Activated T-cell treated with anti-CD3 and anti-CD28 coated beads for 1 hour (primary cell): ENCODE data around the gene PHLDB3.
"Not testable (repeated sequence)": the region's sequence is repeated elsewhere in the genome, so short reads cannot be mapped to it uniquely, and the experiment has no call there.

Experiments
- DNase-seq: peaks from one replicate; pipeline ENCODE4 v3.0.0-alpha.2; 2020; ENCODE audit warnings: low read depth

PHLDB3 gene

GRCh38 chr19:43526884-43527859 lies 22.6 kb upstream of the PHLDB3 start, which contains the start of gene ETHE1:
TSS of gene ETHE1 (minus strand) at chr19:43527201. CDS start at chr19:43527177, 24 bp downstream.
- DNase-seq: peak; percentile 62

GRCh38 chr19:43525836-43526771 lies 21.6 kb upstream of the PHLDB3 start:
- no peak for DNase-seq

DNA sequence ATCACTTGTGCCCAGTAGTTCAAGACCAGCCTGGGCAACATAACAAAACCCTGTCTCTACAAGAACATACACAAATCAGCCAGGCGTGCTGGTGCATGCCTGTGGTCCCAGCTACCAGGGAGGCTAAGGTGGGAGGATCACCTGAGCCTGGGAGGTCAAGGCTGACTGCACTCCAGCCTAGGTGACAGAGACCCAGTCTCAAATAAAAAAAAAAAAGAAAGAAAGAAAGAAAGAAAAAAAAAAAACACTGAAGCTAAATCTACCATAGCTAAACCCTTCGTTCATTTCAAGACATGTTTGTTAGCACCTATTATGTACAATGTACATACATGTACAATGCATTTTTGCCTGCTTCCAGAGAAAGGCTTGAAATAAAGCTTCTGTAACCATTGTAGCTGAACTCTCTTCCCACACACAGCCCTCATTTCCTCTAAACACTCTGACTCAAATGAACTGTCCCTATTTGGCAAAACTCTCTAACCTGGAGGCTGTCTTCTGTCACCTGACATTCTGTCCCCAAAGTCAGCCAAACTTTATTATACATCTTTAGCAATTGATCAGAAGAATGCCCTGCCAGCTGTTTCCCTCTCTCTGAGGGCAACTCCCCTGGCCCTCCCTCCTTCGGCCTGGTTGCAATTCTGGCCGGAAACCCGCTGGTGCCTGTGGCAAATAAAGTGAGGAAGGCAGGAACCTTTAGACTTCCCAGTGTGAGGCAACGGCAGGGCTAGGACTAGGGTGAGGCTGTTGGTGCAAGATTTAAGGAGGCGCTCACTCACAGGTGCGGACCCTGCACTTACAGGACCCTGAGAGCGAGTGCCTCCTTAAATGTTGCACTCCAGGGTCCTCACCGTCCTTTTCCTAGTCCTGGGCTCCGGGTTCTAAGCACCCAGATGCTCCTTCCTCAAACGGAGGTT lies 20.6 kb upstream of the PHLDB3 start:
- no peak for DNase-seq

DNA sequence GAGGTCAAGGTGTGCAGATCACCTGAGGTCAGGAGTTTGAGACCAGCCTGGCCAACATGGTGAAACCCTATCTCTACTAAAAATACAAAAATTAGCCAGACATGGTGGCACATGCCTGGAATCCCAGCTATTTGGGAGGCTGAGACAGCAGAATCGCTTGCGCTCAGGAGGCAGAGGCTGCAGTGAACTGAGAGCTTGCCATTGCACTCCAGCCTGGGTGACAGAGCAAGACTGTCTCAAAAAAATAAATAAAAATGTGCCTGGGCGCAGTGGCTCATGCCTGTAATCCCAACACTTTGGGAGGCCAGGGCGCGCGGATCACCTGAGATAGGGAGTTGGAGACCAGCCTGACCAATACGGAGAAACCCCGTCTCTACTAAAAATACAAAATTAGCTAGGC lies 19.1 kb upstream of the PHLDB3 start:
- DNase-seq: not testable (repeated sequence)

- DNase-seq: no peak
Observed at GRCh38 chr19:43522929-43523328, 18.4 kb upstream of the PHLDB3 start.

DNA sequence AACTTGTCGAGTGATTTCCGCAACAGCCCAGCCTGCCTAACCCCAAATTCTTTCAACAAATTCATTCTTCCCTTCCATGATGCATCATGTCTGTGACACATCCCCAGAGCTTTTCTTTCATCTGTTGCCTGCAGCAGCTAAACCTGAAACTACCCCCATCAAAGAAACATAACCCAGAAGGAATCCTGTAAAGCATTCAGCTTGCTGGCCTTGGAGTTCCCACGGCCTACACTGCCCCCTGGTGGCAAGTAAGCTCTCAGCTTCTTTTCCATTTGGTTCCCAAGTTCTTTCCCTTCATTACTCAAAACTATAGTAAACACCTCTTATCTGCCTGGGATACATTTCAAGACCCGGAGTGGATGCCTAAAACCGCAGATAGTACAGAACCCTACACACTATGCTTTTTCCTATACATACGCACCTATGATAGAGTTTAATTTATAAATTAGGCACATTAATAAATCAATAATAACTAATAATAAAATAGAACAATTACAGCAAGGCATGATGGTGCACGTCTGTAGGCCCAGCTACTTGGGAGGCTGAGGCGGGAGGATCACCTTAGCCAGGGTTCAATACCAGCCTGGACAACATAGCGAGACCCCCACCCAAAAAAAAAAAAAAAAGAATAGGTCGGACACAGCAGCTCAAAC lies 15.0 kb upstream of the PHLDB3 start:
- DNase-seq: peak; percentile 76

DNA sequence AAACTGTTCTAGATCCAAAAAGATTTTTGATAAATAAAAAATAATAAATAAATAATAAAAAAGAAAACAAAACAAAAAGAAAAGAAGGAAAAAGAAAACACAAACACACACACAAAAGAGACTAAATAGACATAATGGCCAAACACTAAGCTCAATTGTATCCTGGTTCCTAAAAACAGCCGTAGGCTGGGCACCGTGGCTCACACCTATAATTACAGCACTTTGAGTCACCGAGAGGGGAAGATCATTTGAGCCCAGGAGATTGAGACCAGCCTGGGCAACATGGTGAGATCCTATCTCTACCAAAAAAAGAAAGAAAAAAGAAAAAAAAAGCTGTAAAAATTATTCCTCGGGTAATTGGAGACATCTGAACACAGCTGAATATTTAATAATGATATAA lies 13.5 kb upstream of the PHLDB3 start:
- DNase-seq: no peak

DNA sequence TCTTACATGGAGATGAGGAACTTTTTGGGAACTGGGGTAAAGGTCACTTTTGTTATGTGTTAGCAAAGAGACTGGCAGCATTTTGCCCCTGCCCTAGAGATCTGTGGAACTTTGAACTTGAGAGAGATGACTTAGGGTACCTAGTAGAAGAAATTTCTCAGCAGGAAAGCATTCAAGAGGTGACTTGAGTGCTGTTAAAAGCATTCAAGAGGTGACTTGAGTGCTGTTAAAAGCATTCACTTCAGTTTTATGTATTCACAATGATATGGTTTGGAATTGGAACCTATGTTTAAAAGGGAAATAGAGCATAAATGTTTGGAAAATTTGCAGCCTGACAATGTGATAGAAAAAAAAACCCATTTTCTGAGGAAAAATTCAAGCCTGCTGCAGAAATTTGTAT lies 7.9 kb upstream of the PHLDB3 start:
- DNase-seq: not testable (repeated sequence)

DNA sequence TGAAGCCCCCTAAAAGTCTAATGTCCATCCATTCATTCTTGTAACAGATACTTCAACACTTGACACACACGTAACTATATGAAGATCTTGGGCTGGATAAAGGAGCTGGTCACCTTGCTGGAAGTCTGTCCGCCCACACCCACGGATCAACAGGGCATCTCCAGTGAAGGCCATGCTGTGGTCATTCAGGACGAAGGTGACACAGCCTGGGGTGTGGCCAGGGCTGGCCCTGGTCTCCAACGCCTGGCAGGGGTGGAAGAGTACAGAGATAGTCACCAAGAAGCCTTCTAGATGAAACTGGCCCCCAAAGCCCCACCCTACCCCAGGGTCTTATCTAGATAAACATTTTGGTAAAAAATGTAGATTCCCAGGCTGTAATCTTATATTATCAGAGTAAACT lies 6.8 kb upstream of the PHLDB3 start:
- no peak for DNase-seq

DNA sequence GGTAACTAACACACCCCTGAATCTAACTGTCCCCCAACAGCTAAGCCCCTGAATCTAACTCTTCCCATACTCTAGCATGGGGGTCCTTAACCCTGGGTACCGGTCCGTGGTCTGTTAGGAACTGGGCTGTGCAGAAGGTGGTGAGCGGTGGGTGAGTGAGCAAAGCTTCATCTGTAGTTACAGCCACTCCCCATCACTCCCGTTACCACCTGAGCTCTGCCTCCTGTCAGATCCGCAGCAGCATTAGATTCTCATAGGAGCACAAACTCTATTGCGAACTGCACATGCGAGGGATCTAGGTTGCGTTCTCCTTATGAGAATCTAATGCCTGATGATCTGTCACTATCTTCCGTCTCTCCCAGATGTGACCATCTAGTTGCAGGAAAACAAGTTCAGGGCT lies 6.2 kb upstream of the PHLDB3 start:
- DNase-seq: no peak

DNA sequence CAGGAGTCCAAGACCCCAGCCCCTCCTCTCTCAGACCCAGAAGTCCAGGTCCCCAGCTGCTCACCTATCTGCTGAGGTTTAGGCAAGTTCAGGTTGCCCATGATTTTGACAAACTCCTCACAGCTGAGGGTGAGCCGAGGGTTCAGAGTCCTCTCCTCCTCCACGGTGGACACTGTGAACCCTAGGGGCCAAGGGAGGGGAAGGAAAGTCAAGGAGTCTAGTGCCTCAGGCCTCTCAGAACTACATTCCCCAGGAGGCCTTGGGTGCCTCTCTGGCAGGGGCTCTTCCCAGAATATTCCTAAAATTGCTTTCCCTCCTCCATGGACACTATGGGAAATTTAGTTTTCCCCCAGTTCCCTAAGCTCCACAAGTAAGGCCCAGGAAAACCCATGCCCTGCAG lies 3.3 kb upstream of the PHLDB3 start:
- DNase-seq: no peak

- no peak for DNase-seq
Observed at GRCh38 chr19:43506629-43507028, 2.1 kb upstream of the PHLDB3 start.

DNA sequence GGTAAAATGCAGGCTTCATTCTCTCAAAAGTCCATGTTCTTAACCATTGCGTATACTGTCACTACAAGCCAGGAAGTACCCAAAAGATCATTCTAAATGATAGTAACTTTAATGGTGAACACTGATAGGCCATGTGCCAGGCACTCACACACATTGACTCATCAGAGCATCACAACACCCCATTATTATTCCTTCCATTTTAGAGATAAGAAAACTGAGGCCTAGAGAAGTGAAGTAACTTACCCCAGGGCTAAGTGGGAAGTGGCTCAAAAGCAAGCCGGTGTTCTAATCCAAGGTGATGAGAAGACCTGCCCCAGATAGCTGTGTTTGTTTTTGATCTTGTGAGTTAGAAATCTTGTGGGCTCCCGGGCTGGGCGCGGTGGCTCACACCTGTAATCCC lies 1.4 kb upstream of the PHLDB3 start:
- no peak for DNase-seq

- no peak for DNase-seq
Observed at GRCh38 chr19:43505186-43505456, 575 bp upstream of the PHLDB3 start.

DNA sequence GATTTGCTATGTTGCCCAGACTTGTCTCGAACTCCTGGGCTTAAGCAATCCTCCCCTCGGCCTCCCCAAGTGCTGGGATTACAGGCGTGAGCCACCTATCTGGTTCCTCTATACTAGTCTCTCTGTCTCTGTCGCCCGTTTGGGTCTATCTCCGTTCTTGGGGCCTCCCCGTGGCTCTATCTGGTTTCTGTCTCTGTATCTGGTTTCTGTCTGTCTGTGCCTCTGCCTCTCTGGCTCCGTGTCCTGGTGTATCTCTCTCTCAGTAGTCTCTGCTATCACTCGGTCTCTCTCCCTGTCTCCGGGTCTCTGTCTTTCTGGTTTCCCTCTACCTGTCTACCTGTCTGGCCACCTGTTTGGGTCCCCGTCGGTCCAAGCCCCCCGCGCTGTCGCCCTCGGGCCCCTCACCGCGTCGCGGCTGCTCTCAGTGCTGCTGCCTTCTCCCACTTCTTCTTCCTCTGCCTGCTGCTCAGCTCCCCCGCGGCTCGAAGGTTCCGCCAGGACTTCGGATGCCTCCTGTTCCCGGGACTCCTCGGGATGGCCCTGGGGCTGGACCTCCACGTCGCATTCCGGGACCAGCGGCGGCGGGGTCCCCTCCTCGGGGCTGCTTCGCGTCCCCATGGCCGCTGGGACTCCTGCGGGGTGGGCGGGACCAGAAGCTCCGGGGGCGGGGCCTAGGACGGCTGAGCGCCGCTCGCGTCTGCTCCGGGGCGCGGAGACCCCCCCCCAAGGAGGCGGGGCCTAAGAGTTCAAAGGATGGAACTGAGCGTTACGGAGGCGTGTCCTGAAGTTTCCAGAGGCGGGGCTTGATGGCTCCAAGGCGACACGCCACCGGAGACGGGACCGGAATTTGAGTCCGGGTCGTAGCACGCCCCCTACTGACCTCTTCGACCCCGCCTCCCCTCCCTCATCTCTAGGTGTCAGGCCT lies 783 bp downstream of the PHLDB3 start:
- DNase-seq: peak; percentile 100

- DNase-seq: no peak
Observed at GRCh38 chr19:43502419-43502976, 2.0 kb downstream of the PHLDB3 start.

GRCh38 chr19:43501661-43502418 lies 2.7 kb downstream of the PHLDB3 start:
- DNase-seq: no peak

DNA sequence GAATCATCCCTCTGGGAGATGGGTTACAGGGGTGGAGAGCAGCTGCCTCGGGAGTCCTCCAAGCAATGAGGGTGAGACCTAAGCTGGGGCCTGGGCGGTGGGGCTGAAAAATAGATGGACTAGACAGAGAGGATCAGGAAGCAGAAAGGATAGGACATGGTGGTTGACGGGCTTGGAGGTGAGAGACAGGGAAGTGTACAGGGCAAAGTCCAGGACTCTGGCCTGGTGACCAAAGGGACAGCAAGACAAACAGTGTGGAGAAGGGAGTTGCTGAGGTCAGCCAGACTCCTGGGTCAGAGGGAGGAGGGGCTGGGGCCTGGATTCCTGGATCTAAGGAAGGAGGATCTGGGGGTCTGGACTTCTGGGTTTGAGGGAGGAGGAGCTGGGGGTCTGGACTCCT lies 5.5 kb downstream of the PHLDB3 start:
- no peak for DNase-seq

DNA sequence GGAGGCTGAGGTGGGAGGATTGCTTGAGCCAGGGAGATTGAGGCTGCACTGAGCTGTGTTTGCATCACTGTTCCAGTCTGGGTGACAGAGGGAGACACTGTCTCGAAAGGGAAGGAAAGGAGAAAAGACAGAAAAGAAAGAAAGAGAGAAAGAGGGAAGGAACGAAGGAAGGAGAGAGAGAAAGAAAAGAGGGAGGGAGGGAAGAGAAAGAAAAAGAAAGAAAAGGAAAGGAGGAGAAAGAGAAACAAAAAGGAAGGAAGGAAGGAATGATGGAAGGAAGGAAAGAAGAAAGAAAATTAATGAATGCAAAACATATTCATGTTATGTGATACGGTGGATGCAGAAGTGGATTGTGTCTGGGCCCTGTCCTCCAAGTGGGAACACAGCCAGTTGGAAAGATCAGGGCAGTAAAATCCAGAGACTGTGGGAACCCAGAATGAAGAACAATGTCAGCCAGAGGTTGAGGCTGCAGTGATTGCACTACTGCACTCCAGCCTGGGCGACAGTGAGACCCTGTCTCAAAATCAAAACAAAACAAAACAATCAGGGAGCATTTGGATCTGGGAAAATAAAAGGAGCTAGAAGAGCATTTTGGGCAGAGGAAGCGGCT lies 6.2 kb downstream of the PHLDB3 start:
- DNase-seq: no peak
